Measurements from ENCODE around the gene SORBS1. TPM values are rescaled to one million over a fixed set of nuclear protein-coding genes. Genes with fewer than 3 reads are reported as not detected.

Gene SORBS1
- total RNA-seq, 1 donor from 2014 or later, result 58.2 TPM

DNA sequence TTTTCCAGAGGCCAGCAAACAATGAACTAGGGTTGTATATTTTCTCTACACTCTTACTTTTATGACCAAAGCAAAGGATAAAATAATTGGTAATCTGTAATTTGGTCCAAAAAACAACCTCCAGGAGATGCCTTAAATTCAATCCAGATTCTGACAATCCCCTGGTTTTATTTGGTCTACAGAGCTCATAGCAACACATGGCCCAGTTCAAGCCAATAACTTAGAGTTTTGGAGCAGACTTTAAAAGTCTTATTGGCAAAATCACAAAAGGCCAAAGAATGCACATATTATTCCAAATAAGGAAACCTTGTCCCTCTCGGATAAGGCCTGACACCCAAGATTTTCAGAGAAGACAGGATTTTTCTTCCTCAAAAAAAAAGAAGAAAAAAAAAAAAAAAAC, 51.9 kb downstream of the SORBS1 start:
- Histone ChIP-seq H3K27me3 (ENCODE audit: low read depth) (no peaks in the 10 kb centered on the region), H3K9me3 (no peaks in the 10 kb centered on the region), H3K27ac (peak overlapping the region; percentile 24), H3K4me3 (no peak overlapping the region), H3K4me1 (peaks cover 40% of the 10 kb centered on the region), H3K36me3 (no peaks in the 10 kb centered on the region)
- TF ChIP-seq, protein P1, sequence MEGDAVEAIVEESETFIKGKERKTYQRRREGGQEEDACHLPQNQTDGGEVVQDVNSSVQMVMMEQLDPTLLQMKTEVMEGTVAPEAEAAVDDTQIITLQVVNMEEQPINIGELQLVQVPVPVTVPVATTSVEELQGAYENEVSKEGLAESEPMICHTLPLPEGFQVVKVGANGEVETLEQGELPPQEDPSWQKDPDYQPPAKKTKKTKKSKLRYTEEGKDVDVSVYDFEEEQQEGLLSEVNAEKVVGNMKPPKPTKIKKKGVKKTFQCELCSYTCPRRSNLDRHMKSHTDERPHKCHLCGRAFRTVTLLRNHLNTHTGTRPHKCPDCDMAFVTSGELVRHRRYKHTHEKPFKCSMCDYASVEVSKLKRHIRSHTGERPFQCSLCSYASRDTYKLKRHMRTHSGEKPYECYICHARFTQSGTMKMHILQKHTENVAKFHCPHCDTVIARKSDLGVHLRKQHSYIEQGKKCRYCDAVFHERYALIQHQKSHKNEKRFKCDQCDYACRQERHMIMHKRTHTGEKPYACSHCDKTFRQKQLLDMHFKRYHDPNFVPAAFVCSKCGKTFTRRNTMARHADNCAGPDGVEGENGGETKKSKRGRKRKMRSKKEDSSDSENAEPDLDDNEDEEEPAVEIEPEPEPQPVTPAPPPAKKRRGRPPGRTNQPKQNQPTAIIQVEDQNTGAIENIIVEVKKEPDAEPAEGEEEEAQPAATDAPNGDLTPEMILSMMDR (IDR thresholded peaks at IDR 0.05), result no peak
- no peak for ATAC-seq
- intact Hi-C loops (cut with DNase I), result no loop called here
- no peak for DNase-seq

DNA sequence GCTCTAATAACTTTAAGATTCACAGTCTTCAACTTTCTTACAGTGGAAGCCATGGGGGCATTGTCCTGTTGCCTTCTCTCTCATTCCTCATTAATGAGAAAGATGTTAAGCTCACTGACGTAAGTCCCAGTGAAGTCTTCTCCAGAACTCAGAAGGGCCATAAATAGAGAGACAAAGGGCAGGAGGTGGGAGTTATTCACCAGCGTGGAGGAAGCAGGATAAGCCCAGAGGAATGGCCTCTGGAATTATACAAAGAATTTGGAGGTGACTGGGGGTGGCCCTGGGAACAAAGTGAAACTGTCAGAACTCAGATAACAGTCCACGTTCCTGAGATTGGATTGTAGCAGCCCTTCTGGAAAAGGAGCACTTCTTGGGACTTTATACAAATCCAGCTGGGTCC, 52.4 kb downstream of the SORBS1 start:
- ATAC-seq (peak in 1 of 2 donors; percentile 30), DNase-seq (no peak)
- H3K9me3 ChIP-seq, result no peaks in the 10 kb centered on the region
- no peaks in the 10 kb centered on the region for H3K36me3 ChIP-seq
- TF ChIP-seq, protein P1 (IDR thresholded peaks at IDR 0.05), result no peak
- H3K27ac ChIP-seq, result peak overlapping the region; percentile 24
- no peak overlapping the region for H3K4me3 ChIP-seq
- H3K27me3 ChIP-seq (ENCODE audit: low read depth), result no peaks in the 10 kb centered on the region
- intact Hi-C loops (cut with DNase I), result no loop called here
- H3K4me1 ChIP-seq, result peaks cover 35% of the 10 kb centered on the region

DNA sequence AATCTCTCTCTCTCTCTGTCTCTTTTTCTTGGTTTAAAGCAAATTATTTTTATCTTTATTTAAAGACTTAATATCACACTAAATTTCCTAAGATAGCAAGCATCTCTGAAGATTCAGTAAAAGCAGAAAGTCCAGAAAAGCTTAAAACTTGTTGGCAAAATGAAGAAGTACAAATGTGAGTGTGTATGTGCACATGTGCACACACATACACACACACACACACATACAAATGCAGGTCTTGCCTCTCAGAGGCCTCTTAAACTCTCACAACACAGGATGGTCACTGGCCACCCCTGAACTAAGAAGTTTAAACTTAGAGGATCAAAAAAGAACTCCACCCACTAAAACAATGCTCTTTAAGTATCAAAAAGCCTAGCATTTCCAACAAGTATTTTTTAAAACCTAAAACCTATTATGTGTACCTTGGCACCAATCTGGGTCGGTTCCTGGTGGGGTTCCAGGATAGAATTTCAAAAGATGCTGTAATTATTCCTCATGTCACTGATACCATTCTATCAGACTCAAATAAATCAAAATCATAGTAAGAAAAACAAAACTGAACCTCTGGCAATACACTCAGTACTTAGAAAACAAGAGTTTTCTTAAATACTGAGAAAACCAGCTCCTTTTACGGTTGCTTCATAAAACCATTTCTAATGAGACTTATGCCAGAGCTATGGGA, 55.0 kb downstream of the SORBS1 start:
- no peak for DNase-seq
- intact Hi-C loops (cut with DNase I), result no loop called here
- H3K4me1 ChIP-seq, result peaks cover 39% of the 10 kb centered on the region
- no peaks in the 10 kb centered on the region for H3K36me3 ChIP-seq
- peak overlapping the region; percentile 32 for H3K27ac ChIP-seq
- ATAC-seq, result no peak
- H3K4me3 ChIP-seq, result no peak overlapping the region
- H3K9me3 ChIP-seq, result no peaks in the 10 kb centered on the region
- TF ChIP-seq, protein P1 (IDR thresholded peaks at IDR 0.05), result no peak
- H3K27me3 ChIP-seq (ENCODE audit: low read depth), result no peaks in the 10 kb centered on the region

DNA sequence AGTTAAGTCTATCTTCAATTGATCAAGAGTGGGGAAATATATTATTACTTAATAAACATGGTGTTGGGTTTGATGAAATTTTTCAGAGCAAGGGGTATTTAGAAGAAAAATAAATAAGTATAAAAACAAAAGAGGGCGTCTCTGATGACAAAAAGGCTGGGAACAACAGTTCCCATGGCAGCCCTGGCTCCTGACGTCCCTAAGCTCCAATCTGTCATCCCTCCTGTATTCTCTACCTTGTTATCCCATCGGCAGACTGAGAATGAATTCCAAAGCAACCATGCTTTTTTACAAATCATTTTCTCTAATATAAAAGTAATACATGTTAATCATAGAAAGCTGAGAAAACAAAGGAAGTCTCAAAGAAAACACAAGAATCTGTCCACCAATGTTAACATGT, 55.5 kb downstream of the SORBS1 start:
- TF ChIP-seq, protein P1 (IDR thresholded peaks at IDR 0.05), result no peak
- Histone ChIP-seq H3K27me3 (ENCODE audit: low read depth) (no peaks in the 10 kb centered on the region), H3K36me3 (no peaks in the 10 kb centered on the region), H3K4me1 (peaks cover 42% of the 10 kb centered on the region), H3K9me3 (no peaks in the 10 kb centered on the region), H3K4me3 (no peak overlapping the region), H3K27ac (peak overlapping the region; percentile 32)
- no peak for DNase-seq
- intact Hi-C loops (cut with DNase I), result no loop called here
- ATAC-seq, result peak in 1 of 2 donors; percentile 11

DNA sequence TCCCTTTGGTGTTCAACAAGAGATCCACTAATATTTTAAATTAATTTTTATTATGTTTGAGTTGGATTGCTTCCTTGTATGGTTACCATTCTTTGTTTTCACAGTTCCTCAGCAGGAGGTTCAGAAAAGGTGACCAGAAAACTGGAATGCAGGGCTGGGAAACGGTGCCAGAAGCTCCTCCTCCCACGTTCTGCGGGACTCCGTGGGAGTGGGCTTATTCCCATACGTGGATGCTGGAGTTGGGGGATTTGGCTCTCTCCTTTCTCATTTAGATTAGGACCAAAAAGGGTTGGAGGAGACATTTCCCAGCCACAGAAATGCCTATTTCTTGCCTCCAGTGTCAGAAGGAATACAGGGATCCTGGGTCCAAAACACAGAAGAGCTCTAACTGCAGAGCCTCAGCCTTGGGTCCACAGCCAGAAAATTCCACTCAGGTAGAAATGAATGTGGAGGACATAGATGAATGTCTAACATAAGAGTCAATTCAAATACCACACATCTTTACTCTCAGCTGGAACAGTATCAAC, 56.0 kb downstream of the SORBS1 start:
- intact Hi-C loops (cut with DNase I), result no loop called here
- peak; percentile 27 to 39 for ATAC-seq
- Histone ChIP-seq H3K4me1 (peaks cover 43% of the 10 kb centered on the region), H3K4me3 (no peak overlapping the region), H3K9me3 (no peaks in the 10 kb centered on the region), H3K27ac (peak overlapping the region; percentile 32), H3K27me3 (ENCODE audit: low read depth) (no peaks in the 10 kb centered on the region), H3K36me3 (no peaks in the 10 kb centered on the region)
- TF ChIP-seq, protein P1 (IDR thresholded peaks at IDR 0.05), result no peak
- no peak for DNase-seq

Measured in lower lobe of right lung (tissue), 2 donors.